GM12875 (cell line): ENCODE results near the gene TTC24.

Experiments
- H3K4me3 ChIP-seq: one replicate; pipeline ENCODE4 v1.5.1; 2011; ENCODE audit warnings: low read depth, low read length, control low read depth
- CTCF ChIP-seq: IDR thresholded peaks from 2 replicates; pipeline ENCODE4 v1.5.1; 2011; ENCODE audit warnings: low read depth, mild to moderate bottlenecking, control low read depth, inconsistent platforms, low read length, moderate library complexity, borderline replicate concordance; ENCODE audit not compliant: insufficient read depth

Gene TTC24

DNA sequence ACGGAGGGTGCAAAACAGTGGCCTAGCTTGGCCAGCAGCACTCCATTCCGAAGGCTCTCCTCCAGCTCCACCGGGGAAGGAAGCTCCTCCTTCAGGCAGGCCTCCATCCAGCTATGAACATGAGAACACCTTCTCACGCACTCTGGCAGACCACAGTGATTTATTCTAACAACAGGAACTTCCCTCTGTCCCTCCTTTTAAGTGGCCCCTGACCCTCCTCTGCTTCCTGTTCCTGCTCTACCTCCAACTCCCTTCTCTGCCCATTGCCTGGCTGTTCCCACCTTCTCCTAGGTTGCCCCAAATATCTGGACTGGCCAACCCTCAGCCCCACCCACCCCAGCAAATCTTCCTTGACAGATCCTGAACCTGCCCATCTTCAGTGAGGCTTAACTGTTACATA, 13.1 kb upstream of the TTC24 start:
- H3K4me3 ChIP-seq, result no peak overlapping the region
- no peak for TF ChIP-seq CTCF

DNA sequence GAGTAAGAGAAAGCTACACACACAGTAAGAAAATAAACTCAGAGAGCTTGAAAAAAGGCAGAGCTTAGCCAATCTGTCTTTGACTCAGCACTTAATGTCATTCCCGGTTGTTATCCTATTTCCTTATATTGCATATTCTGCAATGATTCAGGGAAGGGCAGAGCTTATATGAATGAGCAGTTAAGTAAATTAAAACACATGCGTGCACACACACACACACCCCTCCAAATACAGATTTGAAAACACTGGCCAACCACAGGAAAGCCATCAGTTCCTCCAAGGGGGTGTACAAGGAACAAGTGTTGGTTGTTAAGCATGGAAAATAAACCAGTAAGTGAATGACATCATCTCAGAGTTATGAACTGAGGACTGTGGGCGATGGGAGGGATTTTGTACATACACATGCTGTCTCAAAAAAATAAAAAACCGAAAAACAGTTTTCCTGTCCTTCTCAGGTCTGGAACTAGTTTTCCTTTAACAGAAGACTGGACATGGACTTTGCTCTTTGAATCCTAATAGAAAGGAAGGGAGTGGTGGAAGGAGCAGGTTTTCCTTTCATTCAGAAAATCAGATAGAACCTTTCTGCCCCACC, 8.2 kb upstream of the TTC24 start:
- peak overlapping the region; percentile 77 for H3K4me3 ChIP-seq
- TF ChIP-seq CTCF, result no peak

DNA sequence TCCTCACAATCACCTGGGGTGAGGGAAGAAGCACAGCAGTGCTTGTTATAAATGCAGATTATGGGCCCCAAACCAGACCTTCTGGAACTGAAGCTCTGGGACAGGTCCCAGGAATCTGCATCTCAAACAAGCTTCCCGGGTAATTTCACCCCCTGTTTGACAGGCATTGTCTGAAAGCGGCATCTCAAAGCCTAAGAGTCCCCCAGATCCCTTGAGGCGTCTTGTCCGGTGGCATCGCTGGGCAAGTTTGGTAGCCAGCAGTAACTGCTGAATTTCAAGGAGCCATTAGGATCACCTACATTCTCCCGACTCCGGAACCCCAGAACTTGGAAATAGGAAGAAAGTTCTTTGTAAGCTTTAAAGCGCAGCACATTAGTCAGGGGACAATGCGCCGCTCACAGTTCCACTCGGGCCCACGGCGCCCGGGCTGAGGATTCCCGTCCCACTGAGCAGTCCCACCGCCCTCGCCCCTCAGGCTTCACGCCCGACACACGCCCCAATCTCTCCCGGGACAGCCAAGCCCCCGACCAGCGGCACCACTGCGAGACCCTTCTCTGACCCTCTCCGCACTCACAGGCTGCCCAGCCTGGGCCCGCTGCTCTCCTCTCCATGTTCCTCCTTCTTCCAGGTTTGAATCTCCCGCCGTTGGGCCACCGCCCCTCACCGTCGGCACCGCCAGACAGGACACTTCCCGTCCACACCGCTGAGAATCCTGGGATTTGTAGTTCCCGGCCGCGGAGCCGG, 7.4 kb upstream of the TTC24 start, which contains the start of gene IQGAP3:
IQGAP3 (minus strand) TSS at position 647 of the 744 bp plus-strand sequence; CDS start at position 611, 36 bp downstream.
- peak within 1 kb of the TSS; percentile 77 for H3K4me3 ChIP-seq
- TF ChIP-seq CTCF, result no peak

DNA sequence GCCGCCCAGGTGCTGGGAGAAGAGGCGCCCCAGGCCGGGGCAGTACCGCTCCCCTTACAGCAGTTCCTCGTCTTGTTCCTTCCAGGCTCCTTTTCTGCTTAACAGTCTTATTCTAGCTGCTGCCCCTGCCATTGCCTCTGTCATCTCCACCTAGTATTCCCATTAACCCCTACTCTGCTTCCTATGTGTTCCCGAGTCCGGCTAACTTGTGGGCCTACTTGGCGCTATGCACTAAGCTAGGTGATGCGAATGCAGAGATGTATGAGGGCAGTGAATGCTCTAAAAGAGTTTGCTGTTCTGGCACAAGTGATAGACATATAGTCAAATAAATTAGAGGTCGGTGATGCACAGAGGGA, 6.9 kb upstream of the TTC24 start:
- TF ChIP-seq CTCF, result no peak

DNA sequence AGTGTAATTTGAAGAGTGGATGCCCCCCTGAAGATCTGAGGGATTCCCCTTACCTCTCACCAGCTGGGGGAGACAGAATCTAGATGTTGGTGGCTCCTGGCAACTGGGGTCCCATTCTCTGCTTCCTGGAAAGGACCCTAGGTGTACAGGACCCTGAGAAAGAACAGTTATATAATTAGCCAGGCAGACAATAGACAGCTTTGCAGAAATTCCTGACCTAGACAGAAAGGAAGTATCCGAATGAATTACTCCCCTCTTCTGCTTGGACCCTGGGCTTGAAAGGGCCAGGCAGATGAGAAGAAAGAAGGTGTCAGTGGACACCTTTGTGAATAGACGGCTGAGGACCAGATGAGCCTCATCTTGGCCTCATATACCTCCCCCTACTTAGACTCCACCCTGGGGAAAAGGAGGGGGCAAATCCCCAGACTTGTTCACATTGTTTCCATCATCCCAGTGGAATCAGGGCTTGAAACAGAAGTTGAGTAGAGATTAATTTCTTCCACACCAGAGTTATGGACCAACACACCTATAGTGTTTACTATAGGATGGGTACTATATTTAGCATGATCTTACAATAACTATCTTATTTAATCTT, 5.4 kb upstream of the TTC24 start:
- no peak for TF ChIP-seq CTCF

More for the DNA sequence above, 6.9 kb upstream of the TTC24 start:
- H3K4me3 ChIP-seq, result peak overlapping the region; percentile 77

DNA sequence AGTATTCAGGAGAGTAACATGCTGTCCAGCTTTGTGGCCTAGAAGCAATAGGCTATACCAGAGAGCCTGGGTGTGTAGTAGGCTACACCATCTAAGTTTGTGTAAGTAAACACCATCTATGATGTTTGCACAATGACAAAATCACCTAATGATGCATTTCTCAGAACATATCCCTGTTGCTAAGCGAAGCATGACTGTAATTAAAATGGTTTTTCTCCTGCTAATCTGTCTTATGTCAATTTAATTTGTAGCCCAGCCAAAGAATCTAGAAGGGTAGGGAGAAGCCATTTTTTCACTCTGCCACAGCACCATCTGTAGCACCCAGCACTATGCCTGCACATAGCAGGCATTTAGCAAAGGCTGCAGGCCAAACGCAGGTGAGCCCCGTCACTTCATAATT, 2.0 kb upstream of the TTC24 start:
- H3K4me3 ChIP-seq, result no peak overlapping the region
- TF ChIP-seq CTCF, result no peak

More for the DNA sequence above, 5.4 kb upstream of the TTC24 start:
- H3K4me3 ChIP-seq, result no peak overlapping the region
